Sigmoid colon (tissue), 4 donors: Measurements from ENCODE around the gene FDXR.

Source experiments
- CTCF ChIP-seq, 4 experiments: fragments of 450-650 bp in 3 of 4; fragments of 200-600 bp in 1 of 4; IDR thresholded peaks; one replicate each; pipeline ENCODE4 v1.5.1; 2016 to 2019; ENCODE audit warnings: antibody characterized with exemption in 4 of 4, mild to moderate bottlenecking in 3 of 4, moderate library complexity in 2 of 4
- EP300 ChIP-seq, 4 donors: sonication (generic); formaldehyde crosslinking; IDR thresholded peaks; one replicate each; pipeline ENCODE4 v1.6.1; 2017; ENCODE audit warnings: antibody characterized with exemption in 4 of 4
- POLR2A ChIP-seq, 2 donors: fragments of 450-650 bp; IDR thresholded peaks; one replicate each; pipeline ENCODE4 v1.6.1; 2016; ENCODE audit warnings: antibody characterized with exemption in 2 of 2, mild to moderate bottlenecking in 2 of 2, moderate library complexity in 2 of 2

- TF ChIP-seq CTCF (IDR thresholded peaks at IDR 0.05) = no peak
- no peak for TF ChIP-seq POLR2A (IDR thresholded peaks at IDR 0.05)
- no peak for TF ChIP-seq EP300 (IDR thresholded peaks at IDR 0.05)
Measured at GRCh38 chr17:74893936-74894671, 21.3 kb upstream of the FDXR start.
